Neuronal stem cell (in vitro differentiated cells): ENCODE data around the gene CYRIA.
A peak's percentile ranks its signal among the peaks of the same experiment; 100 is the strongest.

Experiments
- DNase-seq: peaks from one replicate; pipeline ENCODE4 v3.0.0-alpha.2; 2013; ENCODE audit warnings: low spot score
- H2AFZ ChIP-seq: one replicate; pipeline ENCODE4 v1.6.1; 2013; ENCODE audit warnings: mild to moderate bottlenecking, low read length, inconsistent platforms
- H2AK5ac ChIP-seq: 2 replicates; pipeline ENCODE4 v1.6.1; 2013; ENCODE audit warnings: low read depth, mild to moderate bottlenecking, inconsistent platforms, low read length, moderate library complexity, mixed read lengths
- H2BK120ac ChIP-seq: 2 replicates; pipeline ENCODE4 v1.6.1; 2013; ENCODE audit warnings: low read depth, mild to moderate bottlenecking, inconsistent platforms, low read length, moderate library complexity, mixed read lengths
- H2BK12ac ChIP-seq: one replicate; pipeline ENCODE4 v1.6.1; 2013; ENCODE audit warnings: low read length, inconsistent platforms
- H2BK15ac ChIP-seq: 2 replicates; pipeline ENCODE4 v1.6.1; 2013; ENCODE audit warnings: mild to moderate bottlenecking, low read length, inconsistent platforms, mixed read lengths
- H2BK5ac ChIP-seq: one replicate; pipeline ENCODE4 v1.6.1; 2013; ENCODE audit warnings: inconsistent platforms, mild to moderate bottlenecking, low read length, moderate library complexity
- H3K14ac ChIP-seq: one replicate; pipeline ENCODE4 v1.6.1; 2013; ENCODE audit warnings: low read length, inconsistent platforms
- H3K18ac ChIP-seq: 2 replicates; pipeline ENCODE4 v1.6.1; 2013; ENCODE audit warnings: low read length, inconsistent platforms
- H3K23ac ChIP-seq: 2 replicates; pipeline ENCODE4 v1.6.1; 2013; ENCODE audit warnings: low read depth, mild to moderate bottlenecking, mixed read lengths, low read length, inconsistent platforms; ENCODE audit not compliant: poor library complexity
- H3K27ac ChIP-seq: replicated peaks from 3 replicates; pipeline ENCODE4 v1.5.1; 2013; ENCODE audit warnings: low read length, inconsistent platforms
- H3K27me3 ChIP-seq, 3 experiments: 2 replicates each; pipeline ENCODE4 v1.6.1; 2013; ENCODE audit warnings: low read length in 3 of 3, mild to moderate bottlenecking in 2 of 3, inconsistent platforms in 1 of 3, low read depth in 1 of 3, mixed read lengths in 1 of 3, moderate library complexity in 1 of 3; ENCODE audit not compliant: control insufficient read depth in 3 of 3, insufficient read depth in 3 of 3
- H3K36me3 ChIP-seq, 2 donors: replicated peaks in 1 of 2; 2 replicates each; pipeline ENCODE4 v1.6.1; 2013; ENCODE audit warnings: low read length in 2 of 2; ENCODE audit not compliant: control insufficient read depth in 2 of 2, insufficient read depth in 2 of 2
- H3K4ac ChIP-seq: 2 replicates; pipeline ENCODE4 v1.6.1; 2013; ENCODE audit warnings: inconsistent platforms, mild to moderate bottlenecking, low read length, moderate library complexity
- H3K4me1 ChIP-seq, 2 donors: 1 replicate in 1 of 2; 2 replicates in 1 of 2; pipeline ENCODE4 v1.6.1; 2013; ENCODE audit warnings: low read length in 2 of 2, low read depth in 1 of 2; ENCODE audit not compliant: control insufficient read depth in 2 of 2, insufficient read depth in 1 of 2
- H3K4me2 ChIP-seq: one replicate; pipeline ENCODE4 v1.6.1; 2013; ENCODE audit warnings: mild to moderate bottlenecking, low read length, inconsistent platforms; ENCODE audit not compliant: insufficient read depth, poor library complexity, severe bottlenecking
- H3K4me3 ChIP-seq, 2 donors: 2 replicates each; pipeline ENCODE4 v1.5.1; 2013; ENCODE audit warnings: low read length in 2 of 2, mild to moderate bottlenecking in 2 of 2, inconsistent platforms in 1 of 2, moderate library complexity in 1 of 2
- H3K79me1 ChIP-seq: one replicate; pipeline ENCODE4 v1.6.1; 2013; ENCODE audit warnings: low read depth, mild to moderate bottlenecking, inconsistent platforms, low read length, moderate library complexity
- H3K9ac ChIP-seq: one replicate; pipeline ENCODE4 v1.6.1; 2013; ENCODE audit warnings: mild to moderate bottlenecking, low read depth, low read length, inconsistent platforms; ENCODE audit not compliant: poor library complexity
- H3K9me3 ChIP-seq, 2 donors: replicated peaks in 1 of 2; 2 replicates each; pipeline versions ENCODE3 to v1.6.1; 2013; ENCODE audit warnings: low read length in 2 of 2, mild to moderate bottlenecking in 2 of 2, inconsistent platforms in 1 of 2, low read depth in 1 of 2, mixed read lengths in 1 of 2, moderate library complexity in 1 of 2; ENCODE audit not compliant: control insufficient read depth in 2 of 2, insufficient read depth in 1 of 2
- H4K8ac ChIP-seq: one replicate; pipeline ENCODE4 v1.6.1; 2013; ENCODE audit warnings: low read depth, mild to moderate bottlenecking, inconsistent platforms, low read length, moderate library complexity
- H4K91ac ChIP-seq: one replicate; pipeline ENCODE4 v1.6.1; 2013; ENCODE audit warnings: low read length, low read depth, mild to moderate bottlenecking, inconsistent platforms; ENCODE audit not compliant: poor library complexity
- WGBS, 2 donors: extraction: QIAGEN DNeasy Blood & Tissue Kit; methylation state at CpG; one replicate each; pipeline ENCODE4 v1.1.7; 2013; ENCODE audit warnings: missing lambda C conversion rate in 2 of 2, mixed read lengths in 1 of 2; ENCODE audit not compliant: insufficient read length in 2 of 2, insufficient replicate concordance in 1 of 2; ENCODE audit errors: extremely low coverage in 2 of 2; 5-methylcytosine and 5-hydroxymethylcytosine counted together

Gene CYRIA

DNA sequence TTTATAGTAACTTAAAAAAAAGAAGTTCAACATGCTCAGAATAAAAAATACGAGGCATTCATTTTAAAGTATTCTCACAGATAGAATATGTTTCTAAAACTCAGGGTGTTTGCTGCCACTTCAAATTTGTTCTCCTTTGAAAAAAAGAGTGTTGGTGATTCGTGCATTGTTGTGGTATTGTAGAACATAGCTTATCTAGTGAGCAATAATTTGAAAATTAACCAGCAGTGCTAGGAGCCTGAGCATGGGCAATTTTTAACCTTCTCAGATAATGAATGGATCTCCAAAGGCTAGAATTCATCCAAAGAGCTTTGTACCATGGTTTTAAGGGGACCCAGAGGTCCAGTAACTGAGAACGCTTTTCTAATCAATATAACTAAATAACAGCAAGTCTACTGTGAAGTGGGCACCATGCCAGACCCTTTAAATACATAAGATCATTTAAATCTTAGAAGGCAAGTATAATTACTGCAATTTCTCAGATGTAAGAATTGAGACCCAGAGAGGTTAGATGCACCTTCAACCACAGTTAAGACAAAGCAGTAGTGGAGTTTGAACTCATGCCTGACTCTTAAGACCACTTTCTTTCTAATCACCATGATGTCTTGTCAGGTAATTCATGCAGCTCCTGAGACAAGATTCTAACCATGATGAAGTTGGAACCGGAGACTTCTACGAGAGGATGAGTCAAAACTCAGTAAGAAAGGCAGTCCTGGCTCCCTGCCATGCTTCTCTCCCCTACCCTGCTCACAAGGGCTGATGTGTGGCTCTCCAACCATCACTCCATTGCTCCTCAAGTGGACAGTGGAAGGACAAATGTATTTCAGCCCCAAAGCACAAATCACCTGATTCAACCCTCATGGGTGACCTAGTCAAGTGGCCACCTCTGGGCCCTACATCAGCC lies 3.4 kb downstream of the CYRIA start:
- no peak for DNase-seq
- H3K4ac ChIP-seq, result no peak overlapping the region
- H3K9ac ChIP-seq, result no peak overlapping the region
- H2BK120ac ChIP-seq, result no peak overlapping the region
- H3K23ac ChIP-seq, result no peak overlapping the region
- no peak overlapping the region for H3K14ac ChIP-seq
- H2BK12ac ChIP-seq, result peak overlapping the region; percentile 33
- no peak overlapping the region for H3K27ac ChIP-seq
- no peak overlapping the region for H2BK5ac ChIP-seq
- H3K27me3 ChIP-seq, result peaks cover 0 to 20% (median 12%) of the 10 kb centered on the region in 3 experiments
- H2AFZ ChIP-seq, result no peak overlapping the region
- no peak overlapping the region for H3K4me2 ChIP-seq
- WGBS, 2 donors, result no CpG with 5 or more reads among the region's 5 CpGs
- peaks cover 13 to 14% of the 10 kb centered on the region in 2 donors for H3K4me1 ChIP-seq
- H3K36me3 ChIP-seq, result no peaks in the 10 kb centered on the region
- no peak overlapping the region for H3K18ac ChIP-seq
- no peak overlapping the region for H2BK15ac ChIP-seq
- no peak overlapping the region for H4K91ac ChIP-seq
- H3K79me1 ChIP-seq, result peaks cover 2% of the 10 kb centered on the region
- no peak overlapping the region for H2AK5ac ChIP-seq
- no peak overlapping the region for H4K8ac ChIP-seq
- no peaks in the 10 kb centered on the region for H3K9me3 ChIP-seq
- no peak overlapping the region for H3K4me3 ChIP-seq

GRCh38 chr2:16661526-16661925 lies 4.1 kb downstream of the CYRIA start:
- H4K91ac ChIP-seq, result no peak overlapping the region
- no peak overlapping the region for H3K9ac ChIP-seq
- H3K9me3 ChIP-seq, result no peaks in the 10 kb centered on the region
- no peak overlapping the region for H3K4ac ChIP-seq
- H2AK5ac ChIP-seq, result no peak overlapping the region
- no peak for DNase-seq
- H3K4me1 ChIP-seq, result peaks cover 16 to 18% of the 10 kb centered on the region in 2 donors
- no peak overlapping the region for H2BK12ac ChIP-seq
- H2BK5ac ChIP-seq, result no peak overlapping the region
- no peak overlapping the region for H4K8ac ChIP-seq
- no peak overlapping the region for H3K4me3 ChIP-seq
- peaks cover 2% of the 10 kb centered on the region for H3K79me1 ChIP-seq
- H3K14ac ChIP-seq, result no peak overlapping the region
- no peak overlapping the region for H3K23ac ChIP-seq
- H3K4me2 ChIP-seq, result no peak overlapping the region
- WGBS, 2 donors, result no CpG with 5 or more reads among the region's 4 CpGs
- no peak overlapping the region for H2AFZ ChIP-seq
- no peaks in the 10 kb centered on the region for H3K36me3 ChIP-seq
- no peak overlapping the region for H2BK15ac ChIP-seq
- H2BK120ac ChIP-seq, result no peak overlapping the region
- H3K27ac ChIP-seq, result no peak overlapping the region
- no peak overlapping the region for H3K18ac ChIP-seq
- peaks cover 0 to 17% (median 8%) of the 10 kb centered on the region in 3 experiments for H3K27me3 ChIP-seq

DNA sequence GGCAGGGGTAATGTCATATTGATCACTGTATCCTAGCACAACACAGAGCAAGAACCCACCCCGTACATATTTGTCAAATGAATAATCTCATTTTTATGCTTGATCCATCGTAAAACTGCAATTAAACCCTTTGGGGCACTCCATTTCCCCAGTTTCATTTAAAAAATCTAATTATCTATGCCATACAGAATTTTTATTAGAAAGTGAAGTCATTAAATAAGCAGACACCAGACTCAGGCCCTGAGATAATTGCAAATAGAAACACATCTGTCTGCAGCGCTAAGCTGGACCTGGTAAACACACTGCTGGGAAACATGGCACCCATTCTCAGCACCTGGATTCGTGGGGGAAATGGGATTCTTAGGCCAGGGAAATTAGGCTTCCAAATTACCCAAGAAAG lies 5.1 kb downstream of the CYRIA start:
- Histone ChIP-seq H3K9ac (no peak overlapping the region), H3K9me3 (no peaks in the 10 kb centered on the region), H4K91ac (no peak overlapping the region), H3K4me2 (no peak overlapping the region), H3K4me3 (no peak overlapping the region), H2BK15ac (no peak overlapping the region), H4K8ac (no peak overlapping the region), H3K36me3 (no peaks in the 10 kb centered on the region), H2AK5ac (no peak overlapping the region), H3K4me1 (peaks cover 23 to 28% of the 10 kb centered on the region in 2 donors), H3K4ac (no peak overlapping the region), H3K18ac (no peak overlapping the region), H2BK12ac (no peak overlapping the region), H2AFZ (no peak overlapping the region), H3K23ac (no peak overlapping the region), H3K79me1 (peaks cover 2% of the 10 kb centered on the region), H2BK120ac (no peak overlapping the region), H3K27me3 (peaks cover 0 to 11% (median 3%) of the 10 kb centered on the region in 3 experiments), H3K27ac (no peak overlapping the region), H3K14ac (no peak overlapping the region), H2BK5ac (no peak overlapping the region)
- no peak for DNase-seq
- no CpG with 5 or more reads among the region's 4 CpGs for WGBS, 2 donors

GRCh38 chr2:16660114-16660513 lies 5.5 kb downstream of the CYRIA start:
- no peak overlapping the region for H3K27ac ChIP-seq
- H3K14ac ChIP-seq, result no peak overlapping the region
- no peak overlapping the region for H2BK15ac ChIP-seq
- H2BK120ac ChIP-seq, result no peak overlapping the region
- no peak overlapping the region for H2BK5ac ChIP-seq
- H3K36me3 ChIP-seq, result no peaks in the 10 kb centered on the region
- no CpG with 5 or more reads among the region's 5 CpGs for WGBS, 2 donors
- H3K79me1 ChIP-seq, result peaks cover 2% of the 10 kb centered on the region
- peaks cover 22 to 32% of the 10 kb centered on the region in 2 donors for H3K4me1 ChIP-seq
- no peak overlapping the region for H3K4me2 ChIP-seq
- no peak overlapping the region for H4K8ac ChIP-seq
- H3K18ac ChIP-seq, result no peak overlapping the region
- no peak overlapping the region for H2AFZ ChIP-seq
- no peak overlapping the region for H3K4me3 ChIP-seq
- no peak overlapping the region for H3K9ac ChIP-seq
- no peak overlapping the region for H3K4ac ChIP-seq
- no peak for DNase-seq
- no peak overlapping the region for H2AK5ac ChIP-seq
- H4K91ac ChIP-seq, result no peak overlapping the region
- H3K27me3 ChIP-seq, result peaks cover 0 to 9% (median 2%) of the 10 kb centered on the region in 3 experiments
- H2BK12ac ChIP-seq, result no peak overlapping the region
- H3K23ac ChIP-seq, result no peak overlapping the region
- no peaks in the 10 kb centered on the region for H3K9me3 ChIP-seq
